HG02610 (cell line): ENCODE data around the gene SAPCD1.
A peak's percentile ranks its signal among the peaks of the same experiment; 100 is the strongest.

Experiments
- ATAC-seq: cut with Tn5 transposase; IDR thresholded peaks from one replicate; pipeline ENCODE4 v1.9.1; 2021; ENCODE audit warnings: mild to moderate bottlenecking, moderate library complexity; ENCODE audit not compliant: unreplicated experiment

SAPCD1 gene

GRCh38 chr6:31762356-31762755, at the start of gene SAPCD1:
SAPCD1 (plus strand) TSS chr6:31762656; CDS start chr6:31763055, 399 bp downstream.
- no peak for ATAC-seq

GRCh38 chr6:31713465-31713864, 49.0 kb upstream of the SAPCD1 start:
- ATAC-seq: no peak

DNA sequence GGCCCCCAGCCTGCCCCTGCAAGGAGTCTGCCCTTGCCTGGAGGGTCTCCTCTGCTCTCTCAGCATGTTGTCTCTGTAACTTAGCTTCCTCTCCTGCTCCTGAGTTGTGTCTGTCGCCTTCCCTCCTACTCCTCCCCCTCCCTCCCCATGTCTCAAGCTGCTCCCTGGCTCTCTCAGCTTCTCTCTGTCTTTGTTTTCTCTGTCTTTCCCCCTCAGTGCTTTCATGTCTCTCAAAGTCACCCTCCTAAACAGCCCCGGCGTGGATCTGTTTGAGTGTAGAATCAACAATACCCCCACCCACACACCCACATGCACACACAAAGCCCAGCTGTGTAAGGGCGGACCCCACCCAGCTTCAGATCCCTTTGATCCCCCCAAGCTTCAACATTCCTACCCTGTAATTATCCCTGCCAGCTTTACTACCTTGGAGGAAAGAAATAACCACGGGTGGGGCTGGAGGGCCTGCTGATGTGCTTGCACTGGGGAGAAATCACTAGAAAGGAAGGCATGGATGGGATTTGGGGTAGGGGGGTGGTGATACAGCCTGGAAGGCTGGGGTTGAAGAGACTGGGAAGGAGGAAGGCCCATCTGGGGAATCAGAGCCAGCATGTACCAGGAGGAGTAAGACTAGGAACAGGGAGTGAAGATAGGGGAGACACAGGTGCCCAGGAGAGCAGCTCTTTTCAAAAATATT, 48.3 kb upstream of the SAPCD1 start:
- ATAC-seq: no peak

- no peak for ATAC-seq
Measured at GRCh38 chr6:31715022-31715958, 47.2 kb upstream of the SAPCD1 start, which contains the start of gene LY6G6D. LY6G6D (plus strand) TSS chr6:31715348; CDS start chr6:31715356, 8 bp downstream.

GRCh38 chr6:31717499-31718222, 44.8 kb upstream of the SAPCD1 start:
- no peak for ATAC-seq

DNA sequence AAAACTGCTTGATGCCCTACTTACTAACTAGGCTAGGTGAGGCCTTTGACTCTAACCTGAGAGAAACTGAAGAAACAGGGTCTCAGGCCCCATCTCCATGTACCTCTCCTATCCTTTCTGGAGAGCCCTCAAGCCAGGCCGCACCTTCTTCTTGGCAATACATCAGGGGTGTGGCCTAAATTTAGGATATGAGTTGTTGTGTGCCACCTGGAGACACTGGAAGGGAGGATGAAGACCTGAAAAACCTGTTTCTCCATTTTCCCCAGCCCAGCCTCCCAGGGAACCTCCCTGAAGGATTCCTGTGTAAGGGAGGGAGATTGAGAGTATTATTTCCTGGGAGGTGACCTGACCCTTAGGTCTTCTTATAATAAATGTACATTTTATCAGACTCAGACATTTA, 44.2 kb upstream of the SAPCD1 start:
- no peak for ATAC-seq

- ATAC-seq: no peak
Measured at GRCh38 chr6:31719001-31719400, 43.5 kb upstream of the SAPCD1 start.

DNA sequence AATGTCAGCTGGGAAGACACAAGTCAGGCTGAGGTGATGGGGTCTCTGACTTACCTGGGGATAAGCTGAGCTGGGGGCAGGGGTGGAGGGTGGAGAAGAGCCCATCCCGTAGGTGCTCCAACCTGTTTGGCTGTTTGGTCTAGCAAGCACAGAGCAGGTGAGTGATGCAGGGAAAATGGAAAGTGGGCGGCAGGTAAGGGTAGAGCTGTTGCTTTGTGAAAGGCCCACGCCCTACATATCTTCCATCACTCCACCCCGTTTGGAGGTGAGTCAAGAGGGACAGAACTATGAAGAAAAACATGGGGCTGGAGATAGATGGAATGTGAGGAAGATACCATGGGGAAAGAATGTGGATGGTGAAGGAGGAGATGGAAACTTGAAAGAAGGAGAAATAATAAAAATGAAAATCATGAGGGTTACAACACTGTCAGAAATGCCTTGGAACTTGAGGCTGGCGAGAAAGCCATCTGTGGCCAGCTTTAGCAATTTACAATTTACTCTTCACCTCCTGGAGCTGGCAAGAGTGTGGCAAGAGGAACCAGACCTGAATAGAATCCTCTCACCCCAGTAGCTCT, 42.2 kb upstream of the SAPCD1 start:
- ATAC-seq: no peak

DNA sequence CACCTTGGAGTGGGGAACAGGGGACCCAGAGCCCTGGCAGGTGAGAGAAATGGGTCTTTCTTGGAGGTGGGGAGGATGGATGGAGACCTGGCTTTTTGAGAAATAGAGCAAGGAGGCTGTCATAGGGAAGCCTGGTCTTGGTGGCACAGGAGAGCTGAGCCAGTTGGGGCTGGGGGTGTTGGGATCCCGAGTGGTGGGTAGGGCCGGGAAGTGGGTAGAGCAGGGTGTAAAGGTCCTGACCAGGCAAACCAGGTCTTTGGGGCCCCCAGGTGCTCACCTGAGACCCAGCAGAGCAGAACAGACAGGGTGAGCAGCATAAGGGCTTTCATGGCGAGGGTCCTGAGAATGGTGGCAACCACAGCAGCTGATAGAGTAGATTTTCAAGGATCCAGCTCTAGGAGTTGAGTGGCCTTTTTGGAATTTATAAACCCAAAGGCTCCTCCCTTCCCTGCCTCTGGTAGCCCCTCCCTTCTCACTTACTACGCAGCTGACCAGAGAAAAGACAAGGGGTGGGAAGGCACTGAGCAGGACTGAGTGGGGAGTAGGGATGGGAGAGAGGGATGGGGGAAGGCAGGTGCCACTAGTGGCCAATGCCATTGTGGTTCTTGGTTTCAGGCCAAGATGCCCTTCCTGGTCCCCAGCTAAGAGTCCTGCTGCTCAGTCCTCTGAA, 41.0 kb upstream of the SAPCD1 start, which contains the start of gene LY6G6C:
Gene LY6G6C, minus strand, starts transcription at position 396 of the 670 bp plus-strand sequence. Its CDS starts 67 bp downstream, at position 329.
- ATAC-seq: no peak

DNA sequence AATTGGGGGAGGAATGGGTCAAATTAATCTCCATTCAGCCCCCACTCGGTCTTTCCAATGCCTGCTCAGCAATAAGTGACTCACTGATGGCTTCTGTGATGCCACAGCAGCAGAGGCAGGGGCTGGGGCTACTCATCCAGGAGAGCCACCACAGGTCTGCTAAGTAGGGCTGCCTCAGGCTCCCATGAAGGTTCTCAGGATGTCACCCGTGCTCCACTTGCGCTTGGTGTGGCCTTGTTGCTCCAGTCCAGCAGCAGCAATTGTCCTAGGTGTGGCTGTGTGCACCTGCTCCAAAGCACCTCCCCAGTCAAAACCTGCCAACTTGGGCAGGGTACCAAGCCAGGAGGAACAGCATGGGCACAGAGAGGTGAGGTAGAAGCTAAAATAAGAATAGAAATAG, 40.3 kb upstream of the SAPCD1 start:
- ATAC-seq: no peak

DNA sequence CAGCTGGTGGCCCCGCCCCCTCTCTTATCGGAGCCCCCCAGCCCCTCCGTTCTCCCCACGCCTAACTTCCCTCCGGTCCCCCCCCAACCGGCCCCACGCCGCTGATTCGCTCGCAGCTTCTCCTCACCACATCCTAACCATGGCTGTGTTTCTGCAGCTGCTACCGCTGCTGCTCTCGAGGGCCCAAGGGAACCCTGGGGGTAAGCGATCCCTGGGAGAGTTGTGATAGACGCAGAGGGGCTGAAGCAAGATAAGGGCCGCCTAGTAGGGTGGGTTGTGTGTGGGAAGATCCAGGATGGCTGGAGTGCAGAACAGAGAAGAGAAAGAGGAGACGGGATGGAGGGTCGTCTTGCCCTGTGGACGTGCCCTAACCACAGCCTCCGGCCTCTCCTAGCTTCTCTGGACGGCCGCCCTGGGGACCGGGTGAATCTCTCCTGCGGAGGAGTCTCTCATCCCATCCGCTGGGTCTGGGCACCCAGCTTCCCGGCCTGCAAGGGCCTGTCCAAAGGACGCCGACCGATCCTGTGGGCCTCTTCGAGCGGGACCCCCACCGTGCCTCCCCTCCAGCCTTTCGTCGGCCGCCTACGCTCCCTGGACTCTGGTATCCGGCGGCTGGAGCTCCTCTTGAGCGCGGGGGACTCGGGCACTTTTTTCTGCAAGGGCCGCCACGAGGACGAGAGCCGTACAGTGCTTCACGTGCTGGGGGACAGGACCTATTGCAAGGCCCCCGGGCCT, 39.0 kb upstream of the SAPCD1 start, which contains the start of gene MPIG6B:
Gene MPIG6B, plus strand, starts transcription at position 129 of the 735 bp plus-strand sequence. Its CDS starts 11 bp downstream, at position 140.
- no peak for ATAC-seq

DNA sequence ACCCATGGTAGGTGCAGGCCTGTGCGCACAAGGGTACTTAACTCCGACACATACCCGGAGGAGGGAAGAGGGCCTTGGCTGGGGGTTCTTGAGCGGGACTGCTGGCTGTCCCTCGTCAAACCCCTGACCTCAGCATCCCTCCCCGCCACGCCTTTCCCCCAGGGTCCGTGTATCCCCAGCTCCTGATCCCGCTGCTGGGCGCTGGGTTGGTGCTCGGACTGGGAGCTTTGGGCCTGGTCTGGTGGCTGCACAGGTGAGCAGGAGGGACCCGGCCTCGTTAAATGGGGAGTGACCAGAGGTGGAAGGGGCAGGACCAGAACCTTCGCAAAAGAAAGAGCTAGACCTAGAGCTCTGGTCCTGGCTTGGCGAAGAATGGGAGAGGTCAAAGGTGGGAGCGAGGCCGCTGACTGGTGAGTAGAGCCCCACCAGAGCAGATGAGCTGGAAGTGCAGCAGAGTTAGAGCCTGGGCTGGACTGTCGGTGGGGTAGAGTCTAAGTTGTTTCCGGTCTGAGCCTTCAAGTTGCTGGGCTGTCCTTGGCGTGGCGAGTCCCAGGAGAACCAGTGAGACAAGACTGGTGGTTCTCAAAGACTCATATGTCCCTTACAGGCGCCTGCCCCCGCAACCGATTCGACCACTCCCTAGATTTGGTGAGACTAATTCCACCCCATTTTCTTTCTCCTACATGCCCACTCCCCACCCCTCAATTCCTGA, 38.3 kb upstream of the SAPCD1 start:
- no peak for ATAC-seq

DNA sequence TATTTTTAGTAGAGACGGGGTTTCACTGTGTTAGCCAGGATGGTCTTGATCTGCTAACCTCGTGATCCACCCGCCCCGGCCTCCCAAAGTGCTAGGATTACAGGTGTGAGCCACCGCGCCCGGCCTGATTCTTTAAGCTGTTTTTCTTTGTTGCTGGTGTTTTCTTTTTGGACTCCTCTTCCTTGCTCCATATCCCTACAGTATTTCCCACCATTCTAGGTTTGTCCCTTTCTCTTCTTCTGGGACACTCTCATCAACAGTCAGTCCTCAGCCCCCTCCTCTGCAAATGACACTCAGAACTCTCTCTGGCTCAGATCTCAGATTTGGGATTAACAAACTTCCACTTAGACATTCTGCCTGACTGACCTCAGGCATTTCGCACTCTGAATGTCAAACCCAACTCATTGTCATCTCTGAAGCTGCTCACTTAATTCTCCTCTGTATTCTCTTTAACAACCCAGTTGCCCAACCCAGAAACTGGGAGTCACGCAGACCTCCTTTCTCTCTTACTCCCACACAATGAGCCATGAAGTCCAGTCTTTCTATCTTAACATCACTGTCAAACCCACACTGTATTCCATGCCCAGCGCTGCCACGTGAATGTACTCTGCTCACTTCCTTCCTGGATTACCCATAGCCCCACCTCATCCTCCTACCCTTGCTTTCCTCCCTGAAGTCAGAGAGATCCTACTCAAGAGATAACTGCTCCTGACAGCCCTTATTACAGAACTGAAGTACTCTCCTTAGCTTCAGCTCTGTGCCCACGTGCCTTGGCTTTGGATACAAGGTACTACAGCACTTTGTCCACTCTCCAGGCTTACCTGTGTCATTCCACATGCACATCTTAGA, 36.7 kb upstream of the SAPCD1 start:
- ATAC-seq: no peak

- peak; percentile 63 for ATAC-seq
Measured at GRCh38 chr6:31727034-31727716, 35.3 kb upstream of the SAPCD1 start.

GRCh38 chr6:31727717-31728671, 34.5 kb upstream of the SAPCD1 start:
- ATAC-seq: no peak
